Thoracic aorta (tissue), 2 donors: ENCODE results near the gene CAMK1. TPM values are rescaled to one million over a fixed set of nuclear protein-coding genes. Genes with fewer than 3 reads are reported as not detected.
A peak's percentile ranks its signal among the peaks of the same experiment; 100 is the strongest.

Source experiments
- ATAC-seq: fragments of 150-250 bp; one replicate; pipeline ENCODE4 v1.8.0; 2017; ENCODE audit warnings: low read depth; ENCODE audit not compliant: insufficient number of reproducible peaks, low FRiP score
- DNase-seq: peaks from one replicate; pipeline ENCODE4 v3.0.0-alpha.2; 2020; ENCODE audit warnings: low spot score
- H3K27ac ChIP-seq, 2 donors: fragments of 200-600 bp; sonication (generic); 1 replicate in 1 of 2; 2 replicates in 1 of 2; pipeline ENCODE4 v1.5.1; 2016; ENCODE audit warnings: mild to moderate bottlenecking in 2 of 2, moderate library complexity in 2 of 2
- H3K27me3 ChIP-seq: fragments of 200-600 bp; sonication (generic); replicated peaks from 2 replicates; pipeline ENCODE4 v1.6.0; 2016; ENCODE audit warnings: mild to moderate bottlenecking; ENCODE audit not compliant: insufficient read depth
- H3K36me3 ChIP-seq: fragments of 200-600 bp; sonication (generic); one replicate; pipeline ENCODE4 v1.5.1; 2016
- H3K4me1 ChIP-seq, 2 donors: fragments of 200-600 bp; sonication (generic); 1 replicate in 1 of 2; 2 replicates in 1 of 2; pipeline versions ENCODE4 v1.5.1 to v1.6.0; 2016; ENCODE audit warnings: low read depth in 2 of 2, mild to moderate bottlenecking in 1 of 2; ENCODE audit not compliant: control insufficient read depth in 1 of 2
- H3K4me3 ChIP-seq: fragments of 200-600 bp; sonication (generic); 2 replicates; pipeline ENCODE4 v1.5.1; 2016; ENCODE audit warnings: mild to moderate bottlenecking
- H3K9me3 ChIP-seq: fragments of 200-600 bp; sonication (generic); 2 replicates; pipeline ENCODE4 v1.5.1; 2016
- CTCF ChIP-seq: fragments of 200-600 bp; sonication (generic); IDR thresholded peaks from one replicate; pipeline ENCODE4 v1.5.1; 2019; ENCODE audit warnings: antibody characterized with exemption
- total RNA-seq, 2 donors: library from RNA; depleted of rRNA; stranded (reverse); fragments of >200 nt; gene quantifications; one replicate each; pipeline versions ENCODE4 v1.1.0 to v1.2.3, GENCODE V29; 2016

The CAMK1 gene
- total RNA-seq, 2 donors from 2014 or later: 50.9 to 69.7 TPM

DNA sequence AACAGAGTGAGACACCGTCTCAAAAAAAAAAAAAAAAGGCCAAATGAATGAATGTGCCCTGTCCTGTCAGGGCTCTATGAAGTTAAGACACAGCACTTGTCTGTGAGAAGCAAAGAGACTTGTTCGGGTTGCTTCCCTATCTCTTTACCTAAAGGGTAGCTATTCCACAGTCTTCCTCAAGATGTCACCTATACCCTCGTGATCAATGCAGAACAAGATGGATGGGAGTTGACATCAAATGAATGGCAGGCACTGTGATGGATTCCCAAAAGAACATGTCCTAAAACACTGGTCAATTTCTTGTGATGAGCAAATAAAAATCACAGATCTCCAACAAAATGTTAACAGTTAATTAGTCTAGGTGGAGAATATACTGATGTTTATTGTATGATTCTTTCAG lies 13.0 kb upstream of the CAMK1 start:
- DNase-seq (no peak), ATAC-seq (no peak)
- Histone ChIP-seq H3K27ac (no peak overlapping the region), H3K36me3 (peaks cover 26% of the 10 kb centered on the region), H3K4me1 (peaks cover 6 to 8% of the 10 kb centered on the region in 2 donors), H3K27me3 (no peaks in the 10 kb centered on the region), H3K4me3 (no peak overlapping the region), H3K9me3 (no peaks in the 10 kb centered on the region)
- TF ChIP-seq CTCF: no peak

DNA sequence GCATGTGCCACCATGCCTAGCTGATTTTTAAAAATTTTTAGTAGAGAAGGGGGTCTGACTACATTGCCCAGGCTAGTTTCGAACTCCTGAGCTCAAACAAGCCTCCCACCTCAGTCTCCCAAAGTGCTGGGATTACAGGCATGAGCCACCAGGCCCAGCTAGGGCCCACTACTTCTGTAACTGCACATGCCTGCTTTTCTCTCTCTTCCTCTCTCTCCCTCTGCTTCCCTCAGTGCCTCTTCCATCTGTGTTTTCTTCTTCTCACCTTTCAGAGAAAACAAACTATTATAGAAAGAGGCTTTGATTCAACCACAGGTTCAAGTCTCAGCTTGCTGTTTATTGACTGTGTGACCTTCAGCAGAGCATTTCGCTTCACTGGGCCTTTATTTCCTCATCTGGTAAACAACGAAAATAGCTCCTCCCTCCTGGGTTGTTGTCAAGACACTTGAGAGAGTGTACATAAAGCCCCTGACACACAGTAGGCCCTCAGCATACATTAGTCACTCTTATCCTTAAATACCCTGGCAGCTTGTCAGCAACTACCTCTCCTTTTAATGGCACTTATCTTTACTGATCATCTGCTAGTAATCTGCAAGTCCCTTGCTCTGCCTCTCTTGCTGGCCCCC lies 12.3 kb upstream of the CAMK1 start:
- ATAC-seq (no peak), DNase-seq (no peak)
- H3K27me3 ChIP-seq: no peaks in the 10 kb centered on the region
- no peak for TF ChIP-seq CTCF
- H3K36me3 ChIP-seq: peaks cover 26% of the 10 kb centered on the region
- H3K4me1 ChIP-seq: peaks cover 6 to 8% of the 10 kb centered on the region in 2 donors
- no peak overlapping the region for H3K4me3 ChIP-seq
- H3K27ac ChIP-seq: no peak overlapping the region
- no peaks in the 10 kb centered on the region for H3K9me3 ChIP-seq

DNA sequence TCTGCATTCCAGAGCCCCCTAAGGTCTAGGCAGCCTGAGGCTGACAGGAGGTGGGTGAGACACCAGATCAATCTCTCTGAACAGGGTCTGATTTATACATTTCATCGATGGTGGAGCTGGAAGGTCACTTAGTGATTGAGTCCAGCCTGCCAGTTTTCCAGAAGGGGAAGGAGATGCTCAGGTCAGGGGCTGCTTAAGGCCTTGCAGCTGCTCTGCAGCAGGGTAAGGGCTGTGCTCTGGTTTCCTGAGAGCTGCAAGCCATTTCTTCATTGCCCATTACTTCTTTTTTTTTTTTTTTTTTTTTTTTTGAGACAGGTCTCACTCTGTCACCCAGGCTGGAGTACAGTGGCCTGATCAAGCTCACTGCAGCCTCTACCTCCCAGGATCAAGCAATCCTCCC lies 11.8 kb upstream of the CAMK1 start:
- Histone ChIP-seq H3K4me3 (no peak overlapping the region), H3K27ac (no peak overlapping the region), H3K27me3 (no peaks in the 10 kb centered on the region), H3K9me3 (no peaks in the 10 kb centered on the region), H3K36me3 (peaks cover 26% of the 10 kb centered on the region), H3K4me1 (peaks cover 6 to 8% of the 10 kb centered on the region in 2 donors)
- no peak for DNase-seq
- no peak for ATAC-seq
- TF ChIP-seq CTCF: no peak

DNA sequence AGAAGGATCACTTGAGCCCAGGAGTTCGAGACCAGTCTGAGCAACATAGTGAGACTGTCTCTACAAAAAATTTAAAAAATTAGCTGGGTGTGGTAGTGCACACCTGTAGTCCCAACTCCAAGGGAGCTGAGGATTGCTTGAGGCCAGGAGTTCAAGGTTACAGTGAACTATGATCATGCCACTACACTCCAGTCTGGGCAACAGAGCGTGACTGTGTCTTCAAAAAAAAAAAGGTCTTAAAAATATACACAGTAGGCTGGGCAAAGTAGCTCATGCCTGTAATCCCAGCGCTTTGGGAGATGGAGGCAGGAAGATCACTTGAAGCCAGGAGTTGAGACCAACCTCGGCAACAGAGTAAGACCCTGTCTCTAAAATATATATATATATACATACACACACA lies 11.2 kb upstream of the CAMK1 start:
- H3K36me3 ChIP-seq: peaks cover 26% of the 10 kb centered on the region
- H3K9me3 ChIP-seq: no peaks in the 10 kb centered on the region
- H3K4me3 ChIP-seq: no peak overlapping the region
- no peak for TF ChIP-seq CTCF
- ATAC-seq: no peak
- peak overlapping the region in 1 of 2 donors; percentile 36 for H3K27ac ChIP-seq
- H3K4me1 ChIP-seq: peaks cover 6 to 8% of the 10 kb centered on the region in 2 donors
- no peak for DNase-seq
- no peaks in the 10 kb centered on the region for H3K27me3 ChIP-seq

DNA sequence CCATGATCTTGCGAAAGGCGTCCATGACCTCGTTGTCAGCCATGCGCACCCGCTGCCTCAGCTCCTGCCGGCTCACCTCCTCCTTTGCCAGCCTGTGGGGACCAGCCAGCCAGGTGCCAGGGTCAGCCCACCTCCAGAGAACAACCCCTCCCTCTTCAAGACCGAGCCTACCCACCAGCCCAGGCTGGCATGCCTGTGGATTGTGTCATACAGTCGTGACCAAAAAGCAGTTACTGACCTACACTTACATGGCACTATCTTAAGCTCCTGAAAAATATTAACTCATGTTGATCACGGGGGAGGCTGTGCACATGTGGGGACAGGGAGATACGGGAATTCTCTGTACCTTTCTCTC lies 10.7 kb upstream of the CAMK1 start:
- peaks cover 6 to 8% of the 10 kb centered on the region in 2 donors for H3K4me1 ChIP-seq
- no peaks in the 10 kb centered on the region for H3K27me3 ChIP-seq
- TF ChIP-seq CTCF: no peak
- ATAC-seq (no peak), DNase-seq (no peak)
- no peak overlapping the region for H3K4me3 ChIP-seq
- H3K27ac ChIP-seq: peak overlapping the region in 1 of 2 donors; percentile 36
- peaks cover 26% of the 10 kb centered on the region for H3K36me3 ChIP-seq
- H3K9me3 ChIP-seq: no peaks in the 10 kb centered on the region
